ENCODE data around the gene CCL1.

- TF ChIP-seq, protein P1, sequence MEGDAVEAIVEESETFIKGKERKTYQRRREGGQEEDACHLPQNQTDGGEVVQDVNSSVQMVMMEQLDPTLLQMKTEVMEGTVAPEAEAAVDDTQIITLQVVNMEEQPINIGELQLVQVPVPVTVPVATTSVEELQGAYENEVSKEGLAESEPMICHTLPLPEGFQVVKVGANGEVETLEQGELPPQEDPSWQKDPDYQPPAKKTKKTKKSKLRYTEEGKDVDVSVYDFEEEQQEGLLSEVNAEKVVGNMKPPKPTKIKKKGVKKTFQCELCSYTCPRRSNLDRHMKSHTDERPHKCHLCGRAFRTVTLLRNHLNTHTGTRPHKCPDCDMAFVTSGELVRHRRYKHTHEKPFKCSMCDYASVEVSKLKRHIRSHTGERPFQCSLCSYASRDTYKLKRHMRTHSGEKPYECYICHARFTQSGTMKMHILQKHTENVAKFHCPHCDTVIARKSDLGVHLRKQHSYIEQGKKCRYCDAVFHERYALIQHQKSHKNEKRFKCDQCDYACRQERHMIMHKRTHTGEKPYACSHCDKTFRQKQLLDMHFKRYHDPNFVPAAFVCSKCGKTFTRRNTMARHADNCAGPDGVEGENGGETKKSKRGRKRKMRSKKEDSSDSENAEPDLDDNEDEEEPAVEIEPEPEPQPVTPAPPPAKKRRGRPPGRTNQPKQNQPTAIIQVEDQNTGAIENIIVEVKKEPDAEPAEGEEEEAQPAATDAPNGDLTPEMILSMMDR (IDR thresholded peaks at IDR 0.05), result no peak
- TF ChIP-seq POLR2A (IDR thresholded peaks at IDR 0.05), result no peak
Observed at GRCh38 chr17:34311291-34311690, 51.7 kb downstream of the CCL1 start.

All from body of pancreas (tissue), 4 donors.